Hepatocyte (in vitro differentiated cells): ENCODE results near the gene WBP1L. TPM values are rescaled to one million over a fixed set of nuclear protein-coding genes. Genes with fewer than 3 reads are reported as not detected.

Experiments used
- DNase-seq: peaks from one replicate; pipeline ENCODE4 v3.0.0-alpha.2; 2016; ENCODE audit warnings: low spot score
- H2AFZ ChIP-seq: fragments of 200-600 bp; sonication (generic); 2 replicates; pipeline ENCODE4 v1.6.0; 2016; ENCODE audit warnings: antibody characterized with exemption, mild to moderate bottlenecking
- H3K27ac ChIP-seq: fragments of 200-600 bp; sonication (generic); 2 replicates; pipeline ENCODE4 v1.5.1; 2016; ENCODE audit warnings: mild to moderate bottlenecking
- H3K27me3 ChIP-seq: fragments of 200-600 bp; sonication (generic); 2 replicates; pipeline ENCODE4 v1.6.1; 2016
- H3K36me3 ChIP-seq: fragments of 200-600 bp; sonication (generic); replicated peaks from 2 replicates; pipeline ENCODE4 v1.5.1; 2016; ENCODE audit warnings: low read depth; ENCODE audit not compliant: insufficient read depth
- H3K4me1 ChIP-seq: fragments of 200-600 bp; sonication (generic); 2 replicates; pipeline ENCODE4 v1.5.1; 2016; ENCODE audit warnings: mild to moderate bottlenecking, moderate library complexity; ENCODE audit not compliant: insufficient read depth
- H3K4me2 ChIP-seq: fragments of 200-600 bp; sonication (generic); 2 replicates; pipeline ENCODE4 v1.6.0; 2016
- H3K4me3 ChIP-seq: fragments of 200-600 bp; sonication (generic); 2 replicates; pipeline ENCODE4 v1.5.1; 2016; ENCODE audit warnings: mild to moderate bottlenecking
- H3K79me2 ChIP-seq: fragments of 200-600 bp; sonication (generic); 2 replicates; pipeline ENCODE4 v1.6.0; 2017; ENCODE audit warnings: mild to moderate bottlenecking
- H3K9me2 ChIP-seq: fragments of 200-600 bp; sonication (generic); replicated peaks from 2 replicates; pipeline ENCODE4 v1.6.0; 2017; ENCODE audit warnings: mild to moderate bottlenecking; ENCODE audit not compliant: insufficient read depth
- H3K9me3 ChIP-seq: fragments of 200-600 bp; sonication (generic); 2 replicates; pipeline ENCODE4 v1.5.1; 2016; ENCODE audit warnings: low read depth, mild to moderate bottlenecking
- H4K20me1 ChIP-seq: fragments of 200-600 bp; sonication (generic); 2 replicates; pipeline ENCODE4 v1.6.0; 2016; ENCODE audit warnings: mild to moderate bottlenecking; ENCODE audit not compliant: insufficient read depth, poor library complexity, severe bottlenecking
- EZH2 ChIP-seq: fragments of 200-600 bp; sonication (generic); IDR thresholded peaks from 2 replicates; pipeline ENCODE4 v1.6.1; 2016; ENCODE audit warnings: antibody characterized with exemption, mild to moderate bottlenecking, borderline replicate concordance
- EZH2phosphoT487 ChIP-seq: fragments of 200-600 bp; sonication (generic); IDR thresholded peaks from one replicate; pipeline ENCODE4 v1.6.1; 2018; ENCODE audit warnings: antibody characterized with exemption, mild to moderate bottlenecking, low read depth, moderate library complexity; ENCODE audit not compliant: unreplicated experiment, severe bottlenecking
- WGBS: methylation state at CpG from one replicate; pipeline ENCODE4 v1.1.6; 2016; ENCODE audit warnings: low lambda C conversion rate; ENCODE audit errors: missing lambda C conversion rate; 5-methylcytosine and 5-hydroxymethylcytosine counted together
- polyA plus RNA-seq: library from polyadenylated mRNA; unstranded; fragments of >200 nt; fragmentation: Nextera tagmentation; extraction: Ambion mirVana; gene quantifications from 2 replicates; pipeline ENCODE4 v1.2.1, GENCODE V29; 2016
- total RNA-seq: library from RNA; depleted of rRNA; stranded (reverse); fragments of >200 nt; gene quantifications from 2 replicates; pipeline ENCODE4 v1.2.3, GENCODE V29; 2014
- TF ChIP-seq, protein P1 (sequence below): fragments of 200-600 bp; sonication (generic); IDR thresholded peaks from 2 replicates; pipeline ENCODE4 v1.5.1; 2016; ENCODE audit warnings: antibody characterized with exemption, mild to moderate bottlenecking; ENCODE audit not compliant: poor library complexity

WBP1L gene
- total and polyA plus RNA-seq, 2 experiments from 2014 or later, result 21.6 to 57.1 TPM

DNA sequence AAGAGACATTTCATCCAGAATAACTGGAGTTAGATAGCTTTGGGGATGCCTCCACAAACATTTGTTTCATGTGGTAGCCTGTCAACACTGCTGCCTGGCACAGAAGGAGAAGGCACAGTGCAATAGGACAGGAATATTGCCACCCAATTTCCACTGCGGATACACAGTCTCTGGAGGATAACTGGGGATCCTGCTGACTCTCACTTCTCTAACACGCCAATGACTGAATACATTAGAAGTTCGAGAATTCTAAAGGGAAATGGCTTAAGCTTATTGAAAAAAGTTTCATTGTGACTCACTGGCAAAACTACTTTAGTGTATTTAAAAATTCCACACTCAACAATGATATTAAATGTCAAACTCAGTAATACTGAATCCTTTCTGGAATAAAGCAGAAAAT lies 42.5 kb upstream of the WBP1L start:
- WGBS, result 92% methylated on average over 3 of the region's 3 CpGs
- TF ChIP-seq EZH2, result no peak
- TF ChIP-seq EZH2phosphoT487, result no peak
- TF ChIP-seq, protein P1, sequence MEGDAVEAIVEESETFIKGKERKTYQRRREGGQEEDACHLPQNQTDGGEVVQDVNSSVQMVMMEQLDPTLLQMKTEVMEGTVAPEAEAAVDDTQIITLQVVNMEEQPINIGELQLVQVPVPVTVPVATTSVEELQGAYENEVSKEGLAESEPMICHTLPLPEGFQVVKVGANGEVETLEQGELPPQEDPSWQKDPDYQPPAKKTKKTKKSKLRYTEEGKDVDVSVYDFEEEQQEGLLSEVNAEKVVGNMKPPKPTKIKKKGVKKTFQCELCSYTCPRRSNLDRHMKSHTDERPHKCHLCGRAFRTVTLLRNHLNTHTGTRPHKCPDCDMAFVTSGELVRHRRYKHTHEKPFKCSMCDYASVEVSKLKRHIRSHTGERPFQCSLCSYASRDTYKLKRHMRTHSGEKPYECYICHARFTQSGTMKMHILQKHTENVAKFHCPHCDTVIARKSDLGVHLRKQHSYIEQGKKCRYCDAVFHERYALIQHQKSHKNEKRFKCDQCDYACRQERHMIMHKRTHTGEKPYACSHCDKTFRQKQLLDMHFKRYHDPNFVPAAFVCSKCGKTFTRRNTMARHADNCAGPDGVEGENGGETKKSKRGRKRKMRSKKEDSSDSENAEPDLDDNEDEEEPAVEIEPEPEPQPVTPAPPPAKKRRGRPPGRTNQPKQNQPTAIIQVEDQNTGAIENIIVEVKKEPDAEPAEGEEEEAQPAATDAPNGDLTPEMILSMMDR, result no peak
- Histone ChIP-seq H3K4me2 (no peak overlapping the region), H3K4me3 (no peak overlapping the region), H3K27me3 (no peaks in the 10 kb centered on the region), H3K4me1 (no peaks in the 10 kb centered on the region), H4K20me1 (no peaks in the 10 kb centered on the region), H3K9me3 (no peaks in the 10 kb centered on the region), H3K27ac (no peak overlapping the region), H3K9me2 (no peaks in the 10 kb centered on the region), H2AFZ (no peak overlapping the region), H3K79me2 (peaks cover 24% of the 10 kb centered on the region), H3K36me3 (no peaks in the 10 kb centered on the region)
- DNase-seq, result no peak

DNA sequence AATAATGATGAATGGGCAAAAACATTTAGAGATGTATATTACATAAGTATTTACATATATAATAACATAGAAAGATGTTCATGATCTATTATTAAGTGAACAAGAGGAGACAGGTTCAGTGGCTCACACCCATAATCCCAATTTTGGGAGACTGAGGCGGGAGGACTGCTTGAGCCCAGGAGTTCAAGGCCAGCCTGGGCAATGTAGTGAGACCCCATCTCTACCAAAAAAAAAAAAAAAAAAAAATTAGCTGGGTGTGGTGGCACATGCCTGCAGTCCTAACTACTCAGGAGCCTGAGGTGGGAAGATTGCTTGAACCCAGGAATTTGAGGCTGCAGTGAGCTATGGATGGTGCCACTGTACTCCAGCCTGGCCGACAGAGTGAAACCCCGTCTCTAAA lies 42.0 kb upstream of the WBP1L start:
- WGBS, result 96% methylated on average over 3 of the region's 3 CpGs
- Histone ChIP-seq H4K20me1 (no peaks in the 10 kb centered on the region), H3K4me3 (no peak overlapping the region), H3K79me2 (peaks cover 29% of the 10 kb centered on the region), H3K4me1 (no peaks in the 10 kb centered on the region), H3K9me3 (no peaks in the 10 kb centered on the region), H3K36me3 (no peaks in the 10 kb centered on the region), H3K9me2 (no peaks in the 10 kb centered on the region), H3K27me3 (no peaks in the 10 kb centered on the region), H3K4me2 (no peak overlapping the region), H2AFZ (no peak overlapping the region), H3K27ac (no peak overlapping the region)
- TF ChIP-seq EZH2phosphoT487 (no peak), EZH2 (no peak)
- TF ChIP-seq, protein P1, result no peak
- DNase-seq, result no peak

DNA sequence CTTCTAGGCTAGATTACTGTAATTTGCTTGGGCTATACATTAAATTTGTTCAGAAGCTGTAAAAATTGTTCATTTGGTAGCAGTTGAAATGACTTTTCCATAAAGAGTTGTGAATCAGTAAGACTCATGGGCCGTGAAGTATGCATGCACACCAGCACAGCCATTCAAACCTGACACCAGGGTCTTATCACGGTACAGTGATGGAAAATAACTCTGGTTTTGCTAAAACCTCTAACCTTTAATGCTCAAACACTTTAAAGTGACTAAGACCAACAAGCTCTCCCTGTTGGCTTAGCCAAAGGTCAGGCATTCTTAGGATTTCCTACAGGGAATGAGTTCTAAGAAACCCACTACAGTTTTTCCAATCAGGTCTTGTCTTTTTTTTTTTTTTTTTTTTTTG lies 41.0 kb upstream of the WBP1L start:
- Histone ChIP-seq H3K4me1 (no peaks in the 10 kb centered on the region), H3K9me3 (no peaks in the 10 kb centered on the region), H3K27ac (no peak overlapping the region), H3K36me3 (no peaks in the 10 kb centered on the region), H2AFZ (no peak overlapping the region), H3K27me3 (no peaks in the 10 kb centered on the region), H3K9me2 (no peaks in the 10 kb centered on the region), H3K4me2 (no peak overlapping the region), H4K20me1 (no peaks in the 10 kb centered on the region), H3K4me3 (no peak overlapping the region), H3K79me2 (peaks cover 37% of the 10 kb centered on the region)
- DNase-seq, result no peak
- TF ChIP-seq EZH2phosphoT487, result no peak
- TF ChIP-seq EZH2, result no peak
- TF ChIP-seq, protein P1, result no peak
- 70% methylated on average over 2 of the region's 2 CpGs for WGBS

DNA sequence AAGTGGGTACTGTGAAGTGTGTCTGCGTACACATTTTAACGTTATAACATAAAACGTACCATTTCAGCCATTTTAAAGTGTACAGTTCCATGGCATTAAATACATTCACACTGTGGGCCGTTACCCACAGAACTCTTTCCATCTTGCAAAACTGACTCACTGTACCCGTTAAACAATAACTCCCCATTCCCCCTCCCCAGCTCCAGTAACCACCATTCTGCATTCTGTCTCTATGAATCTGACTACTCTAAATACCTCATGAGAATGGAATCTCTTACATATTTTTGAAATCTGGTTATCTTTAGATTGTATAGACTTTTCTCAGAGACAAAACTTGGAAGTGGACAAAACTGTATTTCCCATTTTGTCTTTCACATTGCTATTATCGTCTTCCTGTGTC lies 38.8 kb upstream of the WBP1L start:
- WGBS, result 93% methylated on average over 6 of the region's 6 CpGs
- H3K9me3 ChIP-seq, result no peaks in the 10 kb centered on the region
- H3K4me1 ChIP-seq, result no peaks in the 10 kb centered on the region
- H3K27me3 ChIP-seq, result no peaks in the 10 kb centered on the region
- no peak overlapping the region for H2AFZ ChIP-seq
- no peaks in the 10 kb centered on the region for H3K9me2 ChIP-seq
- no peak overlapping the region for H3K4me2 ChIP-seq
- peaks cover 59% of the 10 kb centered on the region for H3K79me2 ChIP-seq
- no peaks in the 10 kb centered on the region for H3K36me3 ChIP-seq
- H3K4me3 ChIP-seq, result no peak overlapping the region
- no peak overlapping the region for H3K27ac ChIP-seq
- no peak for DNase-seq
- TF ChIP-seq, protein P1, result no peak
- H4K20me1 ChIP-seq, result no peaks in the 10 kb centered on the region
